ENCODE data around the gene SOST.

- TF ChIP-seq CTCF (IDR thresholded peaks at IDR 0.05): no peak
- TF ChIP-seq EZH2 (IDR thresholded peaks at IDR 0.05; ENCODE audit: borderline replicate concordance, insufficient read depth, low read depth, low read length, poor library complexity, severe bottlenecking): no peak
Measured at GRCh38 chr17:43772877-43773648, 14.5 kb upstream of the SOST start.

Data from B cell (primary cell).